Keratinocyte (primary cell): ENCODE data around the gene SCD5.

Experiments
- EZH2 ChIP-seq: IDR thresholded peaks from one replicate; pipeline ENCODE4 v1.6.1; 2012; ENCODE audit warnings: inconsistent platforms, mild to moderate bottlenecking, low read length, moderate library complexity
- TF ChIP-seq, protein P1 (sequence below), 3 experiments: IDR thresholded peaks in 1 of 3; conservative IDR thresholded peaks in 1 of 3; optimal IDR thresholded peaks in 1 of 3; 2 replicates in 2 of 3; 3 replicates in 1 of 3; pipeline versions ENCODE3 to v1.5.1; 2011; ENCODE audit warnings: low read length in 3 of 3, mild to moderate bottlenecking in 3 of 3, moderate library complexity in 2 of 3, control low read depth in 1 of 3, inconsistent platforms in 1 of 3; ENCODE audit not compliant: insufficient read depth in 2 of 3; ENCODE audit errors: extremely low read depth in 1 of 3

DNA sequence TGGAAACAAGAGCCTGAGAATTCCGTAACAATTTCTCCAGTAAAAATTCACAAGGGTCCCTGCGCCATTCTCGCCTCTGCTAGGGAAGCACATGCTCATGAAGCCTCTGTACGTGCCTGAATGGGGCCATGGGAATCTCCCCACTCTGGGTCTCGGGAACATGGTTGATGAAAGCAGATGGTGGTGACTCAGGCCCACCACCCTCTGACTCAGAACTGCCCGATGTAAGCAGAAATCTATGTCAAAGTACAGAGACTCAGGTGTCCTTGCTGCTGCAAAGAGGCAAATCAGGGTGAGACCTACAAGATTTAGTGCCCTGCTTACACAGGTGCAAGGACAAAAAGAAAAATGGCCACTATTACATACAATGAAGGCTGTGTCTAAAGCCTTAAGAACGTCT lies 65.0 kb downstream of the SCD5 start:
- TF ChIP-seq EZH2, result no peak
- TF ChIP-seq, protein P1, sequence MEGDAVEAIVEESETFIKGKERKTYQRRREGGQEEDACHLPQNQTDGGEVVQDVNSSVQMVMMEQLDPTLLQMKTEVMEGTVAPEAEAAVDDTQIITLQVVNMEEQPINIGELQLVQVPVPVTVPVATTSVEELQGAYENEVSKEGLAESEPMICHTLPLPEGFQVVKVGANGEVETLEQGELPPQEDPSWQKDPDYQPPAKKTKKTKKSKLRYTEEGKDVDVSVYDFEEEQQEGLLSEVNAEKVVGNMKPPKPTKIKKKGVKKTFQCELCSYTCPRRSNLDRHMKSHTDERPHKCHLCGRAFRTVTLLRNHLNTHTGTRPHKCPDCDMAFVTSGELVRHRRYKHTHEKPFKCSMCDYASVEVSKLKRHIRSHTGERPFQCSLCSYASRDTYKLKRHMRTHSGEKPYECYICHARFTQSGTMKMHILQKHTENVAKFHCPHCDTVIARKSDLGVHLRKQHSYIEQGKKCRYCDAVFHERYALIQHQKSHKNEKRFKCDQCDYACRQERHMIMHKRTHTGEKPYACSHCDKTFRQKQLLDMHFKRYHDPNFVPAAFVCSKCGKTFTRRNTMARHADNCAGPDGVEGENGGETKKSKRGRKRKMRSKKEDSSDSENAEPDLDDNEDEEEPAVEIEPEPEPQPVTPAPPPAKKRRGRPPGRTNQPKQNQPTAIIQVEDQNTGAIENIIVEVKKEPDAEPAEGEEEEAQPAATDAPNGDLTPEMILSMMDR (optimal IDR thresholded peaks at IDR 0.05 in 1 of 3, IDR thresholded peaks at IDR 0.05 in 1 of 3, conservative IDR thresholded peaks at IDR 0.05 in 1 of 3; ENCODE audit: extremely low read depth in 1 of 3, insufficient read depth in 2 of 3, low read length in 3 of 3), result no peak
